Heart left ventricle (tissue), 16 donors: Measurements from ENCODE around the gene PCDHGC3. TPM values are rescaled to one million over a fixed set of nuclear protein-coding genes. Genes with fewer than 3 reads are reported as not detected.

Experiments
- ATAC-seq, 4 donors: fragments of 200-7000 bp; cut with Tn5 transposase; one replicate each; pipeline ENCODE4 v1.9.1; 2020 to 2022; ENCODE audit warnings: moderate library complexity in 4 of 4, mild to moderate bottlenecking in 3 of 4, moderate number of reproducible peaks in 1 of 4
- DNase-seq, 5 donors: peaks; one replicate each; pipeline ENCODE4 v3.0.0-alpha.2; 2020
- H3K27ac ChIP-seq, 12 donors: fragments of 200-600 bp; sonication (generic) in 4 of 12; one replicate each; pipeline versions ENCODE4 v1.5.0 to v1.8.0; 2016 to 2022; ENCODE audit warnings: mild to moderate bottlenecking in 2 of 12
- H3K27me3 ChIP-seq, 9 donors: fragments of 200-600 bp; sonication (generic) in 2 of 9; one replicate each; pipeline versions ENCODE4 v1.5.1 to v1.8.0; 2016 to 2022; ENCODE audit warnings: mild to moderate bottlenecking in 3 of 9
- H3K36me3 ChIP-seq, 9 donors: fragments of 200-600 bp; sonication (generic) in 2 of 9; one replicate each; pipeline versions ENCODE4 v1.5.0 to v1.8.0; 2018 to 2022; ENCODE audit warnings: mild to moderate bottlenecking in 2 of 9
- H3K4me1 ChIP-seq, 12 donors: fragments of 200-600 bp; sonication (generic) in 4 of 12; one replicate each; pipeline versions ENCODE4 v1.5.0 to v1.8.0; 2016 to 2022; ENCODE audit warnings: mild to moderate bottlenecking in 3 of 12
- H3K4me3 ChIP-seq, 12 donors: fragments of 200-600 bp; sonication (generic) in 4 of 12; one replicate each; pipeline versions ENCODE4 v1.5.0 to v1.8.0; 2017 to 2022; ENCODE audit warnings: mild to moderate bottlenecking in 9 of 12, moderate library complexity in 4 of 12
- H3K9me3 ChIP-seq, 12 donors: fragments of 200-600 bp; sonication (generic) in 4 of 12; one replicate each; pipeline versions ENCODE4 v1.5.0 to v1.8.0; 2016 to 2022; ENCODE audit warnings: mild to moderate bottlenecking in 1 of 12
- CTCF ChIP-seq, 12 donors: fragments of 200-600 bp; sonication (generic) in 4 of 12; IDR thresholded peaks; one replicate each; pipeline versions ENCODE4 v1.5.0 to v1.8.0; 2018 to 2022; ENCODE audit warnings: antibody characterized with exemption in 12 of 12, mild to moderate bottlenecking in 5 of 12
- POLR2A ChIP-seq, 2 donors: fragments of 450-650 bp; IDR thresholded peaks; one replicate each; pipeline ENCODE4 v1.6.1; 2017; ENCODE audit warnings: antibody characterized with exemption in 2 of 2, mild to moderate bottlenecking in 2 of 2, moderate library complexity in 2 of 2
- WGBS, 4 donors: extraction: QIAGEN DNeasy Blood & Tissue Kit in 2 of 4; methylation state at CpG; one replicate each; pipeline versions ENCODE4 v1.1.5 to v1.1.7; 2013 to 2018; 5-methylcytosine and 5-hydroxymethylcytosine counted together
- intact Hi-C, 10 donors: fragments of 100-400 bp; cut with DNase I; formaldehyde crosslinking; loops; one replicate each; pipeline versions ENCODE4 v1.11.1 to v1.14.2; 2022
- polyA plus RNA-seq, 2 donors: library from polyadenylated mRNA; stranded (reverse); fragments of 200-250 nt; gene quantifications; one replicate each; pipeline ENCODE4 v1.2.3, GENCODE V29; 2013
- total RNA-seq, 9 donors: library from RNA; depleted of rRNA in 2 of 9; stranded (reverse); fragments of >200 nt in 2 of 9; fragmentation: NEBNext Ultra II Directional in 3 of 9; extraction: Animal tissue kit (Norgen Biotek cat#: 25700) in 3 of 9; gene quantifications; one replicate each; pipeline versions ENCODE4 v1.1.0 to v1.2.4, GENCODE V29; 2016 to 2023
- donor health status: ischemic (EF 13 %, LVEDD 7.1; RV severe dilation, severe dysfunction).
- donor health status: healthy with polysubstance abuse.
- donor health status: DM: no; HTN: yes; CAD: no.
- donor health status: DM: no; HTN: no; CAD: no.
- donor health status: ischemic (EF 25% LVEDD 6.9; RV normal size, moderate dysfunction).
- donor health status: ischemic (EF 25% LVEDD 5.7; RV mildly dilated, moderate dysfunction).
- donor health status: healthy.
- donor health status: DM: yes; HTN: yes; CAD: no.
- donor health status: ischemic (EF 35%, LVEDD 5.7; RV mildly dilated, moderate dysfunction).
- donor health status: nonischemic (EF 11% LVEDD 7.7; RV severe dilation, severe dysfunction).
- donor health status: DM: yes; HTN: yes; CAD: no.
- donor health status: PGD.
- donor health status: ischemic (EF 29% LVEDD 5.4; RV normal size, mild dysfunction).
- donor health status: nonischemic (EF 23%, LVEDD 6.1; RV moderate dilation, normal function).

PCDHGC3 gene
- total and polyA plus RNA-seq, 11 donors = 12.3 to 34.8 (median 23.3) TPM

GRCh38 chr5:141515141-141515540, 39.4 kb downstream of the PCDHGC3 start:
- TF ChIP-seq POLR2A (IDR thresholded peaks at IDR 0.05) = no peak
- no peak for TF ChIP-seq CTCF (IDR thresholded peaks at IDR 0.05)
- DNase-seq = no peak
- H3K4me1 ChIP-seq = peaks cover 14 to 81% (median 54%) of the 10 kb centered on the region in 12 donors
- no peaks in the 10 kb centered on the region for H3K27me3 ChIP-seq
- ATAC-seq = no peak
- H3K27ac ChIP-seq = peak overlapping the region in 11 of 12 donors; percentile 48 to 96 (median 91)
- intact Hi-C loops = no loop called here
- 72 to 84% (median 78%) methylated on average over 3 of the region's 3 CpGs for WGBS, 4 donors
- no peak overlapping the region for H3K4me3 ChIP-seq
- no peaks in the 10 kb centered on the region for H3K9me3 ChIP-seq
- H3K36me3 ChIP-seq = peaks cover 0 to 70% (median 36%) of the 10 kb centered on the region in 9 donors

GRCh38 chr5:141515946-141516671, 40.3 kb downstream of the PCDHGC3 start:
- H3K9me3 ChIP-seq = no peaks in the 10 kb centered on the region
- intact Hi-C loops = no loop called here
- peaks cover 0 to 72% (median 26%) of the 10 kb centered on the region in 9 donors for H3K36me3 ChIP-seq
- 84 to 91% (median 88%) methylated on average over 4 of the region's 4 CpGs for WGBS, 4 donors
- H3K27me3 ChIP-seq = no peaks in the 10 kb centered on the region
- no peak for DNase-seq
- H3K4me1 ChIP-seq = peaks cover 14 to 88% (median 64%) of the 10 kb centered on the region in 12 donors
- TF ChIP-seq POLR2A (IDR thresholded peaks at IDR 0.05) = no peak
- no peak for TF ChIP-seq CTCF (IDR thresholded peaks at IDR 0.05)
- peak overlapping the region; percentile 16 to 96 (median 86) for H3K27ac ChIP-seq
- ATAC-seq = no peak
- no peak overlapping the region for H3K4me3 ChIP-seq

GRCh38 chr5:141516672-141517025, 40.9 kb downstream of the PCDHGC3 start:
- intact Hi-C loops = no loop called here
- Histone ChIP-seq H3K36me3 (peaks cover 0 to 69% (median 21%) of the 10 kb centered on the region in 9 donors), H3K9me3 (no peaks in the 10 kb centered on the region), H3K4me1 (peaks cover 16 to 93% (median 69%) of the 10 kb centered on the region in 12 donors), H3K4me3 (no peak overlapping the region), H3K27ac (peak overlapping the region; percentile 16 to 96 (median 86)), H3K27me3 (no peaks in the 10 kb centered on the region)
- peak in 2 of 5 donors; percentile 53 to 60 for DNase-seq
- WGBS, 4 donors = 68 to 88% (median 80%) methylated on average over 8 of the region's 8 CpGs
- TF ChIP-seq POLR2A (IDR thresholded peaks at IDR 0.05) (no peak), CTCF (IDR thresholded peaks at IDR 0.05) (no peak)
- no peak for ATAC-seq

GRCh38 chr5:141517312-141517711, 41.5 kb downstream of the PCDHGC3 start:
- no peak for TF ChIP-seq CTCF (IDR thresholded peaks at IDR 0.05)
- WGBS, 4 donors = 85 to 90% (median 87%) methylated on average over 8 of the region's 8 CpGs
- no peak overlapping the region for H3K4me3 ChIP-seq
- no peaks in the 10 kb centered on the region for H3K9me3 ChIP-seq
- H3K27ac ChIP-seq = peak overlapping the region in 8 of 12 donors; percentile 9 to 96 (median 84)
- H3K27me3 ChIP-seq = no peaks in the 10 kb centered on the region
- DNase-seq = no peak
- H3K36me3 ChIP-seq = peaks cover 0 to 67% (median 18%) of the 10 kb centered on the region in 9 donors
- intact Hi-C loops = no loop called here
- peaks cover 21 to 94% (median 75%) of the 10 kb centered on the region in 12 donors for H3K4me1 ChIP-seq
- ATAC-seq = no peak
